Measurements from ENCODE around the gene CAVIN3.

The CAVIN3 gene

GRCh38 chr11:6273188-6273587 lies 47.1 kb downstream of the CAVIN3 start:
- H3K4me3 ChIP-seq (ENCODE audit: low read depth, low read length): no peak overlapping the region
- CTCF ChIA-PET: interaction anchor here (1.0 to 1.7 kb wide), 7 partner anchors 14 to 281 kb away, joined by 3 to 7 read pairs (median 3); no protein-coding TSS in a partner anchor
- no peak for DNase-seq (ENCODE audit: low read depth, low spot score)
- TF ChIP-seq CTCF (IDR thresholded peaks at IDR 0.05; ENCODE audit: insufficient read depth, low read length, missing control alignments): no peak
- POLR2A ChIA-PET: no interaction called here

GRCh38 chr11:6271598-6271997 lies 48.7 kb downstream of the CAVIN3 start:
- no peak overlapping the region for H3K4me3 ChIP-seq (ENCODE audit: low read depth, low read length)
- ChIA-PET POLR2A (no interaction called here), CTCF (interaction anchor here (1.3 to 2.2 kb wide), 2 partner anchors 21 to 92 kb away, joined by 4 to 13 read pairs; no protein-coding TSS in a partner anchor)
- no peak for TF ChIP-seq CTCF (IDR thresholded peaks at IDR 0.05; ENCODE audit: insufficient read depth, low read length, missing control alignments)
- DNase-seq (ENCODE audit: low read depth, low spot score): no peak

GRCh38 chr11:6270584-6271246 lies 49.6 kb downstream of the CAVIN3 start:
- ChIA-PET CTCF (interaction anchor here (0.9 to 2.2 kb wide), 3 partner anchors 20 to 93 kb away, joined by 3 to 13 read pairs (median 4); no protein-coding TSS in a partner anchor), POLR2A (no interaction called here)
- TF ChIP-seq CTCF (IDR thresholded peaks at IDR 0.05; ENCODE audit: insufficient read depth, low read length, missing control alignments): no peak
- H3K4me3 ChIP-seq (ENCODE audit: low read depth, low read length): no peak overlapping the region
- DNase-seq (ENCODE audit: low read depth, low spot score): no peak

GRCh38 chr11:6269994-6270393 lies 50.3 kb downstream of the CAVIN3 start:
- no peak overlapping the region for H3K4me3 ChIP-seq (ENCODE audit: low read depth, low read length)
- CTCF ChIA-PET: interaction anchor here (0.9 to 2.2 kb wide), 2 partner anchors 19 to 23 kb away, joined by 3 to 13 read pairs; no protein-coding TSS in a partner anchor
- POLR2A ChIA-PET: no interaction called here
- no peak for TF ChIP-seq CTCF (IDR thresholded peaks at IDR 0.05; ENCODE audit: insufficient read depth, low read length, missing control alignments)
- no peak for DNase-seq (ENCODE audit: low read depth, low spot score)
